HEK293 (cell line): ENCODE results near the gene IL17F.

Experiments
- CTCF ChIA-PET: fragments of 350-600 bp; formaldehyde crosslinking; extraction: SDS; loops from one replicate; lab custom pipeline; 2021; ENCODE audit warnings: antibody characterized with exemption; lab: Yijun Ruan, JAX
- POLR2A ChIA-PET: fragments of 300-600 bp; formaldehyde crosslinking; extraction: SDS; loops from one replicate; lab custom pipeline; 2020; ENCODE audit warnings: antibody characterized with exemption, inconsistent platforms; lab: Yijun Ruan, JAX
- H3K27ac ChIP-seq: fragments of 200-500 bp; sonication (Bioruptor generic); 2 replicates; pipeline ENCODE4 v1.5.1; 2014; ENCODE audit warnings: low read depth, low read length, control low read depth, inconsistent platforms; ENCODE audit errors: extremely low read depth
- H3K36me3 ChIP-seq, 2 experiments: fragments of 200-500 bp in 1 of 2; sonication (Bioruptor generic) in 1 of 2; 1 replicate in 1 of 2; 2 replicates in 1 of 2; pipeline ENCODE4 v1.5.1; 2014 to 2017; ENCODE audit warnings: inconsistent platforms in 2 of 2, low read length in 2 of 2; ENCODE audit not compliant: control insufficient read depth in 2 of 2, insufficient read depth in 1 of 2
- H3K4me1 ChIP-seq: fragments of 200-500 bp; sonication (Bioruptor generic); 2 replicates; pipeline ENCODE4 v1.5.1; 2014; ENCODE audit warnings: mild to moderate bottlenecking, low read length, inconsistent platforms; ENCODE audit not compliant: control insufficient read depth, insufficient read depth
- H3K4me3 ChIP-seq: 2 replicates; pipeline ENCODE4 v1.5.1; 2011; ENCODE audit warnings: low read depth, mild to moderate bottlenecking, control low read depth, low read length, moderate library complexity
- H3K9me3 ChIP-seq: fragments of 200-500 bp; sonication (Bioruptor generic); 2 replicates; pipeline ENCODE4 v1.5.1; 2014; ENCODE audit warnings: low read depth, low read length, inconsistent platforms; ENCODE audit not compliant: control insufficient read depth, insufficient read depth
- ELK4 ChIP-seq: IDR thresholded peaks from 2 replicates; pipeline ENCODE4 v1.6.1; 2011; ENCODE audit warnings: mild to moderate bottlenecking, low read depth, low read length, borderline replicate concordance
- KLF1 ChIP-seq: fragments of 450-650 bp; formaldehyde crosslinking; IDR thresholded peaks from 2 replicates; pipeline ENCODE4 v1.5.1; 2016; ENCODE audit warnings: missing biosample characterization, missing genetic modification characterization
- KLF10 ChIP-seq: fragments of 450-650 bp; IDR thresholded peaks from 2 replicates; pipeline ENCODE4 v1.5.1; 2018; ENCODE audit warnings: missing biosample characterization, mild to moderate bottlenecking, missing genetic modification characterization
- KLF16 ChIP-seq: fragments of 450-650 bp; formaldehyde crosslinking; IDR thresholded peaks from 2 replicates; pipeline ENCODE4 v1.5.1; 2017; ENCODE audit warnings: missing biosample characterization, missing genetic modification characterization
- KLF9 ChIP-seq: fragments of 450-650 bp; formaldehyde crosslinking; IDR thresholded peaks from 2 replicates; pipeline ENCODE4 v1.5.1; 2016; ENCODE audit warnings: missing biosample characterization, missing genetic modification characterization, low read depth
- PRDM1 ChIP-seq: fragments of 450-650 bp; formaldehyde crosslinking; IDR thresholded peaks from 2 replicates; pipeline ENCODE4; 2016; ENCODE audit warnings: missing biosample characterization, missing genetic modification characterization
- SCRT1 ChIP-seq: fragments of 450-650 bp; formaldehyde crosslinking; IDR thresholded peaks from 2 replicates; pipeline ENCODE4 v1.5.1; 2016; ENCODE audit warnings: missing biosample characterization, missing genetic modification characterization, borderline replicate concordance
- SP2 ChIP-seq: fragments of 450-650 bp; formaldehyde crosslinking; IDR thresholded peaks from 2 replicates; pipeline ENCODE4 v1.5.1; 2016; ENCODE audit warnings: missing biosample characterization, missing genetic modification characterization
- ZBTB11 ChIP-seq: fragments of 450-650 bp; formaldehyde crosslinking; conservative IDR thresholded peaks from 2 replicates; pipeline ENCODE4 v1.5.1; 2016; ENCODE audit warnings: low read depth, missing biosample characterization, missing genetic modification characterization
- ZBTB20 ChIP-seq: fragments of 450-650 bp; formaldehyde crosslinking; IDR thresholded peaks from 2 replicates; pipeline ENCODE4 v1.5.1; 2016; ENCODE audit warnings: missing biosample characterization, missing genetic modification characterization
- ZBTB48 ChIP-seq: fragments of 450-650 bp; formaldehyde crosslinking; IDR thresholded peaks from 2 replicates; pipeline ENCODE4 v1.5.1; 2016; ENCODE audit warnings: missing biosample characterization, missing genetic modification characterization
- ZBTB8A ChIP-seq: fragments of 450-650 bp; formaldehyde crosslinking; IDR thresholded peaks from 2 replicates; pipeline ENCODE4 v1.5.1; 2016; ENCODE audit warnings: missing biosample characterization, missing genetic modification characterization
- ZNF10 ChIP-seq: fragments of 450-650 bp; formaldehyde crosslinking; IDR thresholded peaks from 2 replicates; pipeline ENCODE4 v1.5.1; 2017; ENCODE audit warnings: missing biosample characterization, missing genetic modification characterization
- ZNF169 ChIP-seq: fragments of 450-650 bp; formaldehyde crosslinking; IDR thresholded peaks from 2 replicates; pipeline ENCODE4 v1.5.1; 2016; ENCODE audit warnings: missing biosample characterization, missing genetic modification characterization
- ZNF335 ChIP-seq: fragments of 450-650 bp; formaldehyde crosslinking; conservative IDR thresholded peaks from 2 replicates; pipeline ENCODE4 v1.5.1; 2016; ENCODE audit warnings: missing biosample characterization, missing genetic modification characterization
- ZNF404 ChIP-seq: fragments of 450-650 bp; formaldehyde crosslinking; IDR thresholded peaks from 2 replicates; pipeline ENCODE4 v1.5.1; 2017; ENCODE audit warnings: missing biosample characterization, missing genetic modification characterization
- ZNF530 ChIP-seq: fragments of 450-650 bp; formaldehyde crosslinking; IDR thresholded peaks from 2 replicates; pipeline ENCODE4 v1.5.1; 2016; ENCODE audit warnings: low read depth, missing biosample characterization, missing genetic modification characterization
- ZNF548 ChIP-seq: fragments of 450-650 bp; formaldehyde crosslinking; IDR thresholded peaks from 2 replicates; pipeline ENCODE4 v1.5.1; 2016; ENCODE audit warnings: missing biosample characterization, missing genetic modification characterization
- ZNF549 ChIP-seq: fragments of 450-650 bp; IDR thresholded peaks from 2 replicates; pipeline ENCODE4 v1.5.1; 2018; ENCODE audit warnings: missing biosample characterization, missing genetic modification characterization, mild to moderate bottlenecking, inconsistent platforms, moderate library complexity
- ZNF555 ChIP-seq: fragments of 450-650 bp; formaldehyde crosslinking; conservative IDR thresholded peaks from 2 replicates; pipeline ENCODE4 v1.5.1; 2017; ENCODE audit warnings: missing biosample characterization, mild to moderate bottlenecking, missing genetic modification characterization, inconsistent platforms
- ZNF560 ChIP-seq: fragments of 450-650 bp; formaldehyde crosslinking; IDR thresholded peaks from 2 replicates; pipeline ENCODE4 v1.5.1; 2017; ENCODE audit warnings: missing biosample characterization, missing genetic modification characterization, borderline replicate concordance
- ZNF600 ChIP-seq: fragments of 450-650 bp; formaldehyde crosslinking; IDR thresholded peaks from 2 replicates; pipeline ENCODE4 v1.5.1; 2016; ENCODE audit warnings: missing biosample characterization, missing genetic modification characterization
- ZNF660 ChIP-seq: fragments of 450-650 bp; IDR thresholded peaks from 2 replicates; pipeline ENCODE4 v1.5.1; 2018; ENCODE audit warnings: missing biosample characterization, mild to moderate bottlenecking, missing genetic modification characterization
- ZNF692 ChIP-seq: fragments of 450-650 bp; formaldehyde crosslinking; IDR thresholded peaks from 2 replicates; pipeline ENCODE4 v1.5.1; 2016; ENCODE audit warnings: missing biosample characterization, missing genetic modification characterization
- ZNF701 ChIP-seq: fragments of 450-650 bp; formaldehyde crosslinking; IDR thresholded peaks from 2 replicates; pipeline ENCODE4 v1.5.1; 2016; ENCODE audit warnings: missing biosample characterization, missing genetic modification characterization
- ZSCAN30 ChIP-seq: fragments of 450-650 bp; IDR thresholded peaks from 2 replicates; pipeline ENCODE4 v1.5.1; 2018; ENCODE audit warnings: missing biosample characterization, mild to moderate bottlenecking, missing genetic modification characterization, moderate library complexity
- ZSCAN5A ChIP-seq: fragments of 450-650 bp; formaldehyde crosslinking; IDR thresholded peaks from 2 replicates; pipeline ENCODE4 v1.5.1; 2016; ENCODE audit warnings: missing biosample characterization, missing genetic modification characterization
- TF ChIP-seq, protein P1 (sequence below): fragments of 450-650 bp; formaldehyde crosslinking; optimal IDR thresholded peaks from 2 replicates; pipeline ENCODE3; 2016; ENCODE audit warnings: missing biosample characterization, mild to moderate bottlenecking, missing genetic modification characterization

IL17F gene

DNA sequence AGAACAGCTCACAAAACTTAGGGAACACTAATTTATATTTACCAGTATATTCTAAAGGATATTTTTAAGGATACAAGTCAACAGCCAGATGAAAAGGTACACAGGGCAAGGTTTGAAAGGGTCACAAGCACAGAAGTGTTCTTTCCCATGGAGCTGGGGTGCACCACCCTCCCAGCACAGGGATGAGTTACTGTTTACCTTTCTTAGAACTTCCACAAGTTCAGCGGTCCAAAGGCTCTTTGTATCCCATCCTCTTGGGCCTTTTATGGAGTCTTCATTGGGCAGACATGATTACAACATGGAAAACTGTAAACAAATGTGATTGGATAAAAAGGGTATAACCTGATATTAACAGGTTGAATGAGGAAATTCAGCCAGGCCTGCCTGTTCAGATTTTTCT is 1.1 kb upstream of the IL17F start (continued):
- TF ChIP-seq ZSCAN5A (no peak), ZNF530 (tag by site-specific recombination) (no peak), SCRT1 (tag by site-specific recombination) (no peak)
- TF ChIP-seq, all 188 proteins: peak for 0

DNA sequence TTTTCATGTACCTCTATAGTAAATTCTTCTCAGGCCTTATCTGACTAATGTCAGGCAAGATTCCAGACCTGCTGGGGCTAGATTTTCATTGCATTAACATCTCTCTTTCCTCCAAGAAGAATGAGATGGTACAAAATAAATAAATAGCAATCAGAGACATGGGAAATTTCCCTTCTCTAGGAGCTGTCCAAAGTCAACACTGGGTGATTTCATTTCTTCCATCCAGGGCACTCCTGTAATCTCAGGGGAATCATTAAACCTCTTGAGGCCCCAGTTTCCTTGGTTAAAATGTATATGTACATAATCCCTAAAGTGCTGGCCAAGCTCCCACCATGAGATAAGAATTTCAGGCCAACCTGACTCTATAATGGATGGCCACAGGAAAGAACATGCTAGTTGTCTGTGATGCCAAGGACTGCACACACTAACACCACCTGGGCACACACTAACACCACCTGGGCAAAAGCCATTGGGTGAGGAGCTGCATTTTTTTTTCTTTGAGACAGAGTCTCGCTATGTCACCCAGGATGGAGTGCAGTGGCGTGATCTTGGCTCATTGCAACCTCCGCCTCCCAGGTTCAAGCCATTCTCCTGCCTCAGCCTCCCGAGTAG is 912 bp downstream of the IL17F start:
- H3K4me1 ChIP-seq = peaks cover 19% of the 10 kb centered on the region
- H3K4me3 ChIP-seq = no peak overlapping the region
- no peaks in the 10 kb centered on the region for H3K9me3 ChIP-seq
- peak overlapping the region; percentile 70 for H3K27ac ChIP-seq
- POLR2A ChIA-PET = interaction anchor here (0.8 kb wide), 1 partner anchor 18 kb away, joined by 5 read pairs; no protein-coding TSS in a partner anchor
- H3K36me3 ChIP-seq = no peaks in the 10 kb centered on the region
- CTCF ChIA-PET = interaction anchor here (0.5 to 4.4 kb wide), 7 partner anchors 11 to 844 kb away, joined by 3 to 39 read pairs (median 6); no protein-coding TSS in a partner anchor
- TF ChIP-seq ELK4 (no peak), ZNF335 (tag by site-specific recombination) (peak; percentile 56), ZNF560 (tag by site-specific recombination) (no peak), KLF16 (no peak), ZNF530 (tag by site-specific recombination) (no peak), ZNF548 (tag by site-specific recombination) (no peak), ZNF404 (tag by site-specific recombination) (no peak), SCRT1 (tag by site-specific recombination) (no peak), SP2 (0 out of 2 replicates have a peak, but pooled peaks have one; percentile 8), PRDM1 (tag by site-specific recombination) (no peak), ZNF169 (tag by site-specific recombination) (no peak), KLF9 (tag by site-specific recombination) (no peak), ZNF549 (tag by site-specific recombination) (peak; percentile 62; the same call in 1 of the 2 replicates), ZBTB48 (peak; percentile 92), ZBTB8A (tag by site-specific recombination) (peak; percentile 51), ZBTB20 (peak; percentile 54), KLF10 (tag by site-specific recombination) (peak; percentile 85), ZNF692 (tag by site-specific recombination) (peak; percentile 89), ZNF600 (tag by site-specific recombination) (peak; percentile 57), ZSCAN30 (tag by site-specific recombination) (peak; percentile 99), ZNF701 (tag by site-specific recombination) (no peak), KLF1 (tag by site-specific recombination) (peak; percentile 78), ZBTB11 (tag by site-specific recombination) (no peak), ZNF10 (tag by site-specific recombination) (peak; percentile 83; the same call in 1 of the 2 replicates), ZNF555 (tag by site-specific recombination) (no peak; the same call in 1 of the 2 replicates), ZNF660 (tag by site-specific recombination) (peak; percentile 77; the same call in 1 of the 2 replicates)
- TF ChIP-seq, protein P1, sequence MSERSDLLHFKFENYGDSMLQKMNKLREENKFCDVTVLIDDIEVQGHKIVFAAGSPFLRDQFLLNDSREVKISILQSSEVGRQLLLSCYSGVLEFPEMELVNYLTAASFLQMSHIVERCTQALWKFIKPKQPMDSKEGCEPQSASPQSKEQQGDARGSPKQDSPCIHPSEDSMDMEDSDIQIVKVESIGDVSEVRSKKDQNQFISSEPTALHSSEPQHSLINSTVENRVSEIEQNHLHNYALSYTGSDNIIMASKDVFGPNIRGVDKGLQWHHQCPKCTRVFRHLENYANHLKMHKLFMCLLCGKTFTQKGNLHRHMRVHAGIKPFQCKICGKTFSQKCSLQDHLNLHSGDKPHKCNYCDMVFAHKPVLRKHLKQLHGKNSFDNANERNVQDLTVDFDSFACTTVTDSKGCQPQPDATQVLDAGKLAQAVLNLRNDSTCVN (tag by site-specific recombination) = no peak
